ENCODE results near the gene EML4.

EML4 gene

GRCh38 chr2:42135381-42136312 lies 33.5 kb upstream of the EML4 start:
- H3K27ac ChIP-seq = no peak overlapping the region
- TF ChIP-seq CTCF (conservative IDR thresholded peaks at IDR 0.05) (no peak), ZFX (IDR thresholded peaks at IDR 0.05) (no peak)

- H3K27ac ChIP-seq = no peak overlapping the region
- TF ChIP-seq CTCF (conservative IDR thresholded peaks at IDR 0.05) (no peak), ZFX (IDR thresholded peaks at IDR 0.05) (no peak)
These were observed 32.4 kb upstream of the EML4 start for GRCh38 chr2:42136782-42137124.

- TF ChIP-seq CTCF (conservative IDR thresholded peaks at IDR 0.05) = no peak
- TF ChIP-seq ZFX (IDR thresholded peaks at IDR 0.05) = no peak
- no peak overlapping the region for H3K27ac ChIP-seq
These were observed 31.9 kb upstream of the EML4 start for GRCh38 chr2:42137125-42137841.

GRCh38 chr2:42138163-42139015 lies 30.8 kb upstream of the EML4 start:
- H3K27ac ChIP-seq = no peak overlapping the region
- TF ChIP-seq CTCF (conservative IDR thresholded peaks at IDR 0.05) = no peak
- no peak for TF ChIP-seq ZFX (IDR thresholded peaks at IDR 0.05)

GRCh38 chr2:42139101-42139500 lies 30.1 kb upstream of the EML4 start:
- TF ChIP-seq ZFX (IDR thresholded peaks at IDR 0.05) (no peak), CTCF (conservative IDR thresholded peaks at IDR 0.05) (no peak)
- H3K27ac ChIP-seq = no peak overlapping the region

- TF ChIP-seq ZFX (IDR thresholded peaks at IDR 0.05) = no peak
- no peak for TF ChIP-seq CTCF (conservative IDR thresholded peaks at IDR 0.05)
- H3K27ac ChIP-seq = no peak overlapping the region
These were observed 28.7 kb upstream of the EML4 start for GRCh38 chr2:42140496-42140895.
